HepG2 (cell line): ENCODE measurements around the gene RUVBL1. TPM values are rescaled to one million over a fixed set of nuclear protein-coding genes. Genes with fewer than 3 reads are reported as not detected.

Source experiments
- ADNP ChIP-seq: sonication (generic); formaldehyde crosslinking; IDR thresholded peaks from 2 replicates; pipeline ENCODE4 v1.4.0; 2020; ENCODE audit warnings: missing genetic modification reagents
- ASH2L ChIP-seq: fragments of 300-600, 200-600 bp; sonication (generic); IDR thresholded peaks from 2 replicates; pipeline ENCODE4 v1.7.0; 2017; ENCODE audit warnings: low read depth, mild to moderate bottlenecking, moderate library complexity, mixed read lengths, low read length; ENCODE audit not compliant: insufficient read length
- IRF2 ChIP-seq: IDR thresholded peaks from 2 replicates; pipeline ENCODE4 v1.6.1; 2018; ENCODE audit warnings: missing genetic modification reagents, missing compliant biosample characterization
- PAF1 ChIP-seq: IDR thresholded peaks from 2 replicates; pipeline ENCODE4 v1.6.1; 2016; ENCODE audit warnings: missing genetic modification reagents, missing compliant biosample characterization
- ZFP37 ChIP-seq: sonication (generic); formaldehyde crosslinking; IDR thresholded peaks from 2 replicates; pipeline ENCODE4 v1.4.0; 2020; ENCODE audit warnings: missing genetic modification reagents, borderline replicate concordance
- ZNF292 ChIP-seq: sonication (generic); formaldehyde crosslinking; IDR thresholded peaks from 2 replicates; pipeline ENCODE4 v1.8.1; 2022; ENCODE audit warnings: mild to moderate bottlenecking, low read depth, missing genetic modification reagents, borderline replicate concordance
- ZNF562 ChIP-seq: sonication (generic); formaldehyde crosslinking; IDR thresholded peaks from 2 replicates; pipeline ENCODE4 v1.8.0; 2022; ENCODE audit warnings: missing genetic modification reagents, borderline replicate concordance
- polyA plus RNA-seq, 8 experiments: library from polyadenylated mRNA; depleted of rRNA in 3 of 8; stranded (reverse) in 7 of 8; unstranded in 1 of 8; fragments of >200 nt; fragmentation: Illumina TruSeq in 4 of 8; extraction: Trizol in 4 of 8; gene quantifications; 2 replicates each; pipeline versions ENCODE4 v1.2.1 to v1.2.3, GENCODE V29; 2011 to 2016; ENCODE audit warnings: low read depth in 4 of 8, missing spikeins in 1 of 8, mixed read lengths in 1 of 8; ENCODE audit not compliant: insufficient read depth in 1 of 8
- total RNA-seq, 5 experiments: library from RNA; depleted of rRNA; stranded (reverse); fragments of >200 nt; fragmentation: Illumina TruSeq; extraction: Trizol; gene quantifications; 2 replicates each; pipeline ENCODE4 v1.2.3, GENCODE V29; 2016; ENCODE audit warnings: low read depth in 1 of 5
- TF ChIP-seq, protein P1 (sequence below): sonication (generic); formaldehyde crosslinking; IDR thresholded peaks from 2 replicates; pipeline ENCODE4; 2020; ENCODE audit warnings: missing genetic modification reagents, mild to moderate bottlenecking, borderline replicate concordance
- TF ChIP-seq, protein P2 (sequence below): sonication (generic); formaldehyde crosslinking; IDR thresholded peaks from 2 replicates; pipeline ENCODE4 v1.4.0; 2020; ENCODE audit warnings: mild to moderate bottlenecking, low read depth, missing genetic modification reagents

RUVBL1 gene
- total and polyA plus RNA-seq, 2 of the 13 experiments (the other 11 are each of a cell fraction or from before 2014, with no cell fraction given): 32.7 to 86.3 TPM

DNA sequence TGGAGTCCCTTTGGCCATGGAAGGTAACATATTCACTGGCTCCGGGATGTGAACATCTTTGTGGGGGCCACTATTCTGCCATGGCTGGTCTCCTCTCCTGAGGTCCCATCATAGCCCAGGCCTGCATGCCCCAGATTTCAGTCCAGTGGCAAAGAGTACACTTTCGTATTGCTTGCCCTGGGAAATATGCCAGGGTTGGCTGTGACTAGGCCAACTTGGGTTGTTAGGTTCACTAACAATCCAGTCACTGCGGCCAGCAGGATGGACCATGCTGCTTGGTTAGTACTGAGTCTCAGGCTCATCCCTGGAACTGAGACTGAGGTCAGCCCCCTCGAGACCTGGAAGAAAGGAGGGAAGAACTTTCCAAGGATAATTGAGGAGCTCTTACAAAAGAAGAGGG, 19.9 kb upstream of the RUVBL1 start (continued):
- TF ChIP-seq, protein P1, sequence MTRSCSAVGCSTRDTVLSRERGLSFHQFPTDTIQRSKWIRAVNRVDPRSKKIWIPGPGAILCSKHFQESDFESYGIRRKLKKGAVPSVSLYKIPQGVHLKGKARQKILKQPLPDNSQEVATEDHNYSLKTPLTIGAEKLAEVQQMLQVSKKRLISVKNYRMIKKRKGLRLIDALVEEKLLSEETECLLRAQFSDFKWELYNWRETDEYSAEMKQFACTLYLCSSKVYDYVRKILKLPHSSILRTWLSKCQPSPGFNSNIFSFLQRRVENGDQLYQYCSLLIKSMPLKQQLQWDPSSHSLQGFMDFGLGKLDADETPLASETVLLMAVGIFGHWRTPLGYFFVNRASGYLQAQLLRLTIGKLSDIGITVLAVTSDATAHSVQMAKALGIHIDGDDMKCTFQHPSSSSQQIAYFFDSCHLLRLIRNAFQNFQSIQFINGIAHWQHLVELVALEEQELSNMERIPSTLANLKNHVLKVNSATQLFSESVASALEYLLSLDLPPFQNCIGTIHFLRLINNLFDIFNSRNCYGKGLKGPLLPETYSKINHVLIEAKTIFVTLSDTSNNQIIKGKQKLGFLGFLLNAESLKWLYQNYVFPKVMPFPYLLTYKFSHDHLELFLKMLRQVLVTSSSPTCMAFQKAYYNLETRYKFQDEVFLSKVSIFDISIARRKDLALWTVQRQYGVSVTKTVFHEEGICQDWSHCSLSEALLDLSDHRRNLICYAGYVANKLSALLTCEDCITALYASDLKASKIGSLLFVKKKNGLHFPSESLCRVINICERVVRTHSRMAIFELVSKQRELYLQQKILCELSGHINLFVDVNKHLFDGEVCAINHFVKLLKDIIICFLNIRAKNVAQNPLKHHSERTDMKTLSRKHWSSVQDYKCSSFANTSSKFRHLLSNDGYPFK (CRISPR knock-in tag): no peak
- TF ChIP-seq ZNF562: no peak
- no peak for TF ChIP-seq PAF1 (CRISPR knock-in tag)
- no peak for TF ChIP-seq ZFP37 (CRISPR knock-in tag)
- no peak for TF ChIP-seq IRF2 (CRISPR knock-in tag)
- no peak for TF ChIP-seq ADNP (CRISPR knock-in tag)
- TF ChIP-seq, protein P2, sequence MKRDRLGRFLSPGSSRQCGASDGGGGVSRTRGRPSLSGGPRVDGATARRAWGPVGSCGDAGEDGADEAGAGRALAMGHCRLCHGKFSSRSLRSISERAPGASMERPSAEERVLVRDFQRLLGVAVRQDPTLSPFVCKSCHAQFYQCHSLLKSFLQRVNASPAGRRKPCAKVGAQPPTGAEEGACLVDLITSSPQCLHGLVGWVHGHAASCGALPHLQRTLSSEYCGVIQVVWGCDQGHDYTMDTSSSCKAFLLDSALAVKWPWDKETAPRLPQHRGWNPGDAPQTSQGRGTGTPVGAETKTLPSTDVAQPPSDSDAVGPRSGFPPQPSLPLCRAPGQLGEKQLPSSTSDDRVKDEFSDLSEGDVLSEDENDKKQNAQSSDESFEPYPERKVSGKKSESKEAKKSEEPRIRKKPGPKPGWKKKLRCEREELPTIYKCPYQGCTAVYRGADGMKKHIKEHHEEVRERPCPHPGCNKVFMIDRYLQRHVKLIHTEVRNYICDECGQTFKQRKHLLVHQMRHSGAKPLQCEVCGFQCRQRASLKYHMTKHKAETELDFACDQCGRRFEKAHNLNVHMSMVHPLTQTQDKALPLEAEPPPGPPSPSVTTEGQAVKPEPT: no peak
- TF ChIP-seq ASH2L: no peak
- TF ChIP-seq ZNF292 (CRISPR knock-in tag): no peak
